Femur (tissue), 1 donor: Measurements from ENCODE around the gene GMDS.
"Not testable (repeated sequence)": the region's sequence is repeated elsewhere in the genome, so short reads cannot be mapped to it uniquely, and the experiment has no call there.

Experiments
- DNase-seq: peaks from one replicate; pipeline ENCODE4 v3.0.0-alpha.2; 2017

Gene GMDS

GRCh38 chr6:1698527-1698926 lies 546.9 kb downstream of the GMDS start:
- no peak for DNase-seq

GRCh38 chr6:1697688-1698351 lies 547.6 kb downstream of the GMDS start:
- DNase-seq: no peak

- no peak for DNase-seq
Measured at GRCh38 chr6:1696463-1696850, 548.9 kb downstream of the GMDS start.

GRCh38 chr6:1695546-1696462 lies 549.6 kb downstream of the GMDS start:
- peak; percentile 50 for DNase-seq

GRCh38 chr6:1691828-1692227 lies 553.6 kb downstream of the GMDS start:
- DNase-seq: not testable (repeated sequence)

- not testable (repeated sequence) for DNase-seq
Measured at GRCh38 chr6:1690656-1691055, 554.7 kb downstream of the GMDS start.

- DNase-seq: no peak
Measured at GRCh38 chr6:1689141-1689540, 556.3 kb downstream of the GMDS start.

- DNase-seq: no peak
Measured at GRCh38 chr6:1688396-1688795, 557.0 kb downstream of the GMDS start.

GRCh38 chr6:1687402-1687801 lies 558.0 kb downstream of the GMDS start:
- no peak for DNase-seq

- peak; percentile 63 for DNase-seq
Measured at GRCh38 chr6:1686117-1687098, 559.0 kb downstream of the GMDS start.

GRCh38 chr6:1679688-1680068 lies 565.7 kb downstream of the GMDS start:
- no peak for DNase-seq

- no peak for DNase-seq
Measured at GRCh38 chr6:1679031-1679687, 566.2 kb downstream of the GMDS start.

GRCh38 chr6:1678201-1678600 lies 567.2 kb downstream of the GMDS start:
- DNase-seq: no peak

- no peak for DNase-seq
Measured at GRCh38 chr6:1672379-1672778, 573.0 kb downstream of the GMDS start.

- no peak for DNase-seq
Measured at GRCh38 chr6:1670711-1671462, 574.5 kb downstream of the GMDS start.

- no peak for DNase-seq
Measured at GRCh38 chr6:1669996-1670395, 575.4 kb downstream of the GMDS start.

- DNase-seq: not testable (repeated sequence)
Measured at GRCh38 chr6:1668456-1668855, 576.9 kb downstream of the GMDS start.

- DNase-seq: no peak
Measured at GRCh38 chr6:1667805-1668175, 577.6 kb downstream of the GMDS start.

- DNase-seq: no peak
Measured at GRCh38 chr6:1667012-1667804, 578.2 kb downstream of the GMDS start.

- no peak for DNase-seq
Measured at GRCh38 chr6:1665214-1665613, 580.2 kb downstream of the GMDS start.

- no peak for DNase-seq
Measured at GRCh38 chr6:1664329-1664728, 581.1 kb downstream of the GMDS start.
